IPS DF 6.9 (cell line): ENCODE data around the gene VAV1.
"Not testable (repeated sequence)": the region's sequence is repeated elsewhere in the genome, so short reads cannot be mapped to it uniquely, and the experiment has no call there.

ENCODE experiments used
- DNase-seq: peaks from one replicate; pipeline ENCODE4 v3.0.0-alpha.2; 2013; ENCODE audit warnings: low read depth, low spot score
- H3K27ac ChIP-seq: one replicate; pipeline ENCODE4 v1.5.1; 2013; ENCODE audit warnings: low read length, control low read depth
- H3K27me3 ChIP-seq: 2 replicates; pipeline ENCODE4 v1.6.1; 2013; ENCODE audit warnings: mild to moderate bottlenecking, low read length; ENCODE audit not compliant: control insufficient read depth, insufficient read depth
- H3K36me3 ChIP-seq: 2 replicates; pipeline ENCODE4 v1.6.1; 2013; ENCODE audit warnings: low read length; ENCODE audit not compliant: control insufficient read depth, insufficient read depth
- H3K4me1 ChIP-seq: 2 replicates; pipeline ENCODE4 v1.6.1; 2013; ENCODE audit warnings: low read length; ENCODE audit not compliant: control insufficient read depth, insufficient read depth
- H3K4me3 ChIP-seq: 2 replicates; pipeline ENCODE4 v1.5.1; 2013; ENCODE audit warnings: mild to moderate bottlenecking, low read length
- H3K9me3 ChIP-seq: 2 replicates; pipeline ENCODE4 v1.6.1; 2013; ENCODE audit warnings: low read length, inconsistent platforms; ENCODE audit not compliant: control insufficient read depth, insufficient read depth
- WGBS: extraction: QIAGEN DNeasy Blood & Tissue Kit; methylation state at CpG from one replicate; pipeline ENCODE4 v1.1.7; 2013; ENCODE audit warnings: mixed read lengths, missing lambda C conversion rate; ENCODE audit not compliant: insufficient read length, insufficient coverage; 5-methylcytosine and 5-hydroxymethylcytosine counted together

The VAV1 gene

DNA sequence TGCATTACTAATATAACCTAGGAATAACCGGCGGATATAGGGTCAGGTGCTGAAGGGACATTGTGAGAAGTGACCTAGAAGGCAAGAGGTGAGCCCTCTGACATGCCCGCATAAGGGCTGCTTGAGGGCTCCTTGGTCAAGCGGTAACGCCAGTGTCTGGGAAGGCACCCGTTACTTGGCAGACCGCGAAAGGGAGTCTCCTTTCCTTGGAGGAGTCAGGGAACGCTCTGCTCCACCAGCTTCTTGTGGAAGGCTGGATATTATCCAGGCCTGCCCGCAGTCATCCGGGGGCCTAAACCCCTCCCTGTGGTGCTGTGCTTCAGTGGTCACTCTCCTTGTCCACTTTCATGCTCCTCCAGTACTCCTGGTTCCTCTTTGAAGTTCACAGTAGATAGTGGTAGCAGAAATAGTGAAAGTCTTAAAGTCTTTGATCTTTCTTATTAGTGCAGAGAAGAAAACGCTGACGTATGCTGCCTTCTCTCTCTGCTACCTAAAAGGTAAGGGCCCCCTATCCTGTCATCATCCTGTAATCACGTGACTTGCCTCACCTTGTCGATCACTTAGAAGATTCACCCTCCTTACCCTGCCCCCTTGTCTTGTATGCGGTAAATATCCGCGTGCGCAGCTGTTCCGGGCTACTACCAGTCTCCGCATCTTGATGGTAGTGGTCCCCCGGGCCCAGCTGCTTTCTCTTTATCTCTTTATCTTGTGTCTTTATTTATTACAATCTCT, 96.8 kb downstream of the VAV1 start:
- not testable (repeated sequence) for H3K9me3 ChIP-seq, H3K36me3 ChIP-seq, H3K4me1 ChIP-seq, DNase-seq, H3K27ac ChIP-seq, H3K4me3 ChIP-seq, H3K27me3 ChIP-seq
- no CpG with 5 or more reads among the region's 22 CpGs for WGBS

DNA sequence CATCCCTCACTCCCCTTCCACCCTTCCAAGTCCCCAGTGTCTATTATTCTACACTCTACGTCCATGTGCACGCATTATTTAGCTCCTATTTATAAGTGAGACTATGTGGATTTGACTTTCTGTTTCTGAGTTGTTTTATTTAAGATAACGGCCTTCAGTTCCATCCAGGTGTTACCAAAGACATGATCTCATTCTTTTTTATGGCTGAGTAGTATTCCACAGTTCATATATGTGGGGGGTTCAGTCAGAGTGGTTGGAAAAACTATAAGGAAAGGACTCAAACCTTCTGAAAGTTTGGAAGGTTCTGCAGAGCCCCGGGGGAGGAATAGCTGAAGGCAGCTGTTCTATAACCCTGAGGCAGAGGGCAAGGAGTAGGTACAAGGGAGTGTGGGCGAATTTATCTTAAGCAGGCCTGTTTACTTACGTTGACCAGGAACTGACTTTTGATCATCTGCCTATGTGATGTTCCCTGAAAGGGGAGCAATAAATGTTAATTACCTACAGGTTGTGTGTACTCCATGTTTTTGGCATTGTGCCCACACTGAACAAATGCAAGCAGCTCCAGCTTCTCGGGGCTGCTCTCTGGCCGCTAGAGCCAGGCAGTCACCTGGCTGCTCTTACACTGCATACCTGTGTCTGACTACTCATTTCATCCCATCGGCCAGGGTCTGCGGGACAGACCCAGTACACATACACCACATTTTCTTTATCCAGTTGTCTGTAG, 101.4 kb downstream of the VAV1 start:
- WGBS: no CpG with 5 or more reads among the region's 10 CpGs
- H3K27me3 ChIP-seq: no peaks in the 10 kb centered on the region
- H3K4me1 ChIP-seq: no peaks in the 10 kb centered on the region
- no peak overlapping the region for H3K4me3 ChIP-seq
- H3K36me3 ChIP-seq: no peaks in the 10 kb centered on the region
- H3K27ac ChIP-seq: no peak overlapping the region
- DNase-seq: no peak
- no peaks in the 10 kb centered on the region; the same call in 1 of the 2 replicates for H3K9me3 ChIP-seq

DNA sequence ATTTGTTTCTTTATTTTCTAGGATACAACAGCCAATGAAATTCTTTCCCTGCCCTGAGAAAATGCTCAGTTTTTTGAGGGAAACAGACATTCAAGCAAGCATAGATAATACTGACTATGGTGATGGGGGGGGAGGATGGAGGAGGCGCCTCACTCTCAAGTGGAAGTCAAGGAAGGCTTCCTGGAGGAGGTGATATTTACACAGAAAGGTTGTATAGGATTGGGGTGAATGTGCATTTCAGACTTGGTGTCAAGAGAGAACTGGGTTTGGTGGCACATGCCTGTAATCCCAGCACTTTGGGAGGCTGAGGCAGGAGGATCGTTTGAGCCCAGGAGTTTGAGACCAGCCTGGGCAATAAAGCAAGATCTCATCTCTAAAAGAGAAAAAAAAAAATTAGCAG, 102.7 kb downstream of the VAV1 start:
- Histone ChIP-seq H3K27me3 (no peaks in the 10 kb centered on the region), H3K36me3 (no peaks in the 10 kb centered on the region), H3K9me3 (no peaks in the 10 kb centered on the region; the same call in 1 of the 2 replicates), H3K4me3 (no peak overlapping the region), H3K4me1 (no peaks in the 10 kb centered on the region), H3K27ac (no peak overlapping the region)
- WGBS: no CpG with 5 or more reads among the region's 2 CpGs
- DNase-seq: no peak

DNA sequence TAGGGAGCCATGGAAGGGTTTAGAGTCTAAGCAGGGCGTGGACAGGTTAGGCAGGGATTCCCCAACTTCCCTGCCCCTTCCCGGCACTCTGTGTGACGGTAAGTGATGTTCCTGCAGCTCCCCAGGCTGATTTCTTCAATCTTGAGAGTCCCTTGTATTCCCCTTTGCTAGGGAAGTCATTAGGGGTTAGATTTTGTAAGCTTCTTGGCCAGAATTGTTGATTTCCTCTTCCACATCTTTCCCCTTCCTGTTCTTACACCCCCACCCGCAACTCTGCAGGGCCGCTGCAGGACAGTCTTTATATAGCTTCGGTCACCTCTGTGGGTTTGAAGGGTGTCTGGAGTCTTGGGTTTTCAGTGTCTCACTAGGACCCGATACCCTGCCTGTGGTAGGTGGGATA, 104.2 kb downstream of the VAV1 start:
- Histone ChIP-seq H3K27ac (no peak overlapping the region), H3K4me3 (no peak overlapping the region), H3K9me3 (no peaks in the 10 kb centered on the region; the same call in 1 of the 2 replicates), H3K27me3 (no peaks in the 10 kb centered on the region), H3K36me3 (no peaks in the 10 kb centered on the region), H3K4me1 (no peaks in the 10 kb centered on the region)
- no CpG with 5 or more reads among the region's 7 CpGs for WGBS
- DNase-seq: no peak

DNA sequence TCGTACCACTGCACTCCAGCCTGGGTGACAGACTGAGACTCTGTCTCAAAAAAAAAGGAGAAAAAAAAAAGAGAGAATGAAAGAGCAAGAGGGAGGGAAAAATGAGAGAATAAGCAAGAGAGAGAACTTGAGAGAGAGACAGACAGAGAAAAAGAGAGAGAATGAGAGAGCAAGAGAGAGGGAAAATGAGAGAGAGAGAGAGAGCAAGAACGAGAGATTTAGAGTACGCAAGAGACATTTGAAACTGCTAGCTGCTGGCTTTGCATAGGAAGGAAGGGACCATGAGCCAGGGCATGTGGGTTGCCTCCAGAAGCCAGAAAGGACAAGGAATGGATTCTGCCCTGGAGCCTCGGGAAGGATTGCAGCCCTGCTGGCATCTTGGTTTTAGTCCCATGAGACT, 105.3 kb downstream of the VAV1 start:
- H3K27ac ChIP-seq: no peak overlapping the region
- H3K4me1 ChIP-seq: no peaks in the 10 kb centered on the region
- DNase-seq: no peak
- H3K36me3 ChIP-seq: no peaks in the 10 kb centered on the region
- WGBS: no CpG with 5 or more reads among the region's 4 CpGs
- no peaks in the 10 kb centered on the region for H3K27me3 ChIP-seq
- H3K9me3 ChIP-seq: no peaks in the 10 kb centered on the region; the same call in 1 of the 2 replicates
- no peak overlapping the region for H3K4me3 ChIP-seq

DNA sequence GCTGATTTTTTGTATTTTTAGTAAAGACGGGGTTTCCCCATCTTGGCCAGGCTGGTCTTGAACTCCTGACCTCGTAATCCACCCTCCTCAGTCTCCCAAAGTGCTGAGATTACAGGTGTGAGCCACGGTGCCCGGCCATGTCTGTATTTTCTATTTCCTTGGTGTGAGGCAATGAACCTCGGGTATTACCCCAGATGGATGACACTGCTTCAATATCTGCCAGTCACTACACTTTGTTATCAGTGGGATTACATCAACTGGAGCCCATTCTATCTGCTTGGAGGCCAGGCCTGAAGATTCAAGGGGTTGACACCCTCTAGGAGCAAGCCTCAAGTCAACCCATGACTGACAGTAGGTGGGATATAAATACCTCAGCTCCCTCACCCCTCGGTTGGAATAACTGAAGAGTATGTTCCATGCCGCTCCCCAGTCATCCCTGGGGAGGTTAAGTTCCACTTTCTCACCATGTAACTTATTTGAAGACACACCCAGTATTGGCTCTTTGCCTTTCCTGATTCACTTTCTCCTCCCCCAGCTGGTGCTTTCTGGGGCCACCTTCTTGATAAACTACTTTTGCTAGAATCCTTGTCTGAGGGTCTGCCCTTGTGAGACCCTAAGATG, 113.9 kb downstream of the VAV1 start:
- no peak for DNase-seq

DNA sequence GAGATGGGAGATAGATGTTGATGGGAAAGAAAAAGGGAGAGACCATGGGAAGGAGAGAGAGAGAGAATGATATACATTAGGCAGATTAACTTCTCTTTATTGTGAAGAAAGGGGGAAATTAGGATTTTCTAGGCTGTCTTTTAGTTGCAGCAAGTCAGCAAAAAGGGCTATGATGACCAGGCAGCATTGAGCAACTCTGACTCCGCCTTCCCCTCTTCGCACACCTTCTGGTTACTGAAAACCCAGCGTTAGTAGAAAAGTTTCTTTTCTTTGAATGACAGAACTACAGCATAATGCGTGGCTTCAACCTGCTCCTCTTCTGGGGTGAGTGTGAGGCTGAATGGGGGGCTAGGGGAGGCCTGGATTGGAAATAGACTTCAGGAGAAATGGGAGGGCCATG, 114.8 kb downstream of the VAV1 start, which contains the start of gene ADGRE1:
Gene ADGRE1, plus strand, starts transcription at position 264 of the 400 bp plus-strand sequence. Its CDS starts 30 bp downstream, at position 294.
- no peaks in the 10 kb centered on the region; the same call in 1 of the 2 replicates for H3K9me3 ChIP-seq
- no peaks in the 10 kb centered on the region for H3K27me3 ChIP-seq
- no peak for DNase-seq
- H3K4me3 ChIP-seq: no peak within 1 kb of the TSS
- H3K27ac ChIP-seq: no peak within 1 kb of the TSS
- no peaks in the 10 kb centered on the region for H3K36me3 ChIP-seq
- H3K4me1 ChIP-seq: no peaks in the 10 kb centered on the region
- no CpG with 5 or more reads among the region's 4 CpGs for WGBS

More for the DNA sequence above, 113.9 kb downstream of the VAV1 start:
- no peak overlapping the region for H3K4me3 ChIP-seq
- no peaks in the 10 kb centered on the region; the same call in 1 of the 2 replicates for H3K9me3 ChIP-seq
- H3K27ac ChIP-seq: no peak overlapping the region
- H3K4me1 ChIP-seq: no peaks in the 10 kb centered on the region
- H3K36me3 ChIP-seq: no peaks in the 10 kb centered on the region
- no peaks in the 10 kb centered on the region for H3K27me3 ChIP-seq
- WGBS: no CpG with 5 or more reads among the region's 7 CpGs

DNA sequence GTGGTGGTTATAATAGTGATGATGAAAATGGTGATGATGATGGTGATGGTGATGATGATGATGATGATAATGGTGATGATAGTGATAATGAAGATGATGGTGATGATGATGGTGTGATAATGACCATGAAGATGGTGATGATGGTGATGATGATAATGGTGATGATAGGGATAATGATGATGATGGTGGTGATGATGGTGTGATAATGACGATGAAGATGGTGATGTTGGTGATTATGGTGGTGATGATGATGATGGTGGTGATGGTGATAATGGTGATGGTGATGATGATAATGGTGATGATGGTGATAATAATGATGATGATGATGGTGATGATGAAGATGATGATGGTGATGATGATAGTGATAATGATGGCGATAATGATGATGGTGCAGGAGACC, 116.5 kb downstream of the VAV1 start:
- Histone ChIP-seq H3K9me3 (no peaks in the 10 kb centered on the region; the same call in 1 of the 2 replicates), H3K4me1 (no peaks in the 10 kb centered on the region), H3K36me3 (no peaks in the 10 kb centered on the region), H3K27ac (no peak overlapping the region), H3K27me3 (no peaks in the 10 kb centered on the region), H3K4me3 (no peak overlapping the region)
- no peak for DNase-seq
- 100% methylated on average over 1 of the region's 2 CpGs for WGBS

DNA sequence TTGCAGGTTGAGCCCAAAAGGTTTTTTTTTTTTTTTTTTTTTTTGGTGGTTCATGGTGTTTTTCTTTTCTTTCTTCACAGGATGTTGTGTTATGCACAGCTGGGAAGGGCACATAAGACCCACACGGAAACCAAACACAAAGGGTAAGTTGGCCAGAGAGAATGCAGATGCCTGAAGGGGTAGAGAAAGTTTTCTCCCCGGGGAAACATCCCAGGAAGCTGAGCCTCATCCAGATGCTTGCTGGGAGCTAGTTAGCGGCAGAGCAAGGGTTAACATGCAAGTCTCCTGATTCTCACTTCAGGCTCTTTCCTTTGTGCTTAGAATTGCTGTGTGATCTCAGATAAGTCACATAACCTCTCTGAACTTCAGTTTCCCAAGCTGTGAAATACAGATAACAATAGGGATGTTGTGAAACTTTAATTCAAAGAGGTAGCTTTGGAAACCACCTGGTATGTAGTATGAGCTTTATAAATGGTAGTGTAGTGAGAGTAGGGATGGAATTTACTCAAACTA, 117.9 kb downstream of the VAV1 start:
- Histone ChIP-seq H3K4me1 (no peaks in the 10 kb centered on the region), H3K4me3 (no peak overlapping the region), H3K27me3 (no peaks in the 10 kb centered on the region), H3K9me3 (peaks cover 5% of the 10 kb centered on the region; the same call in 1 of the 2 replicates), H3K36me3 (no peaks in the 10 kb centered on the region), H3K27ac (no peak overlapping the region)
- DNase-seq: no peak
- WGBS: no CpG with 5 or more reads among the region's 3 CpGs

DNA sequence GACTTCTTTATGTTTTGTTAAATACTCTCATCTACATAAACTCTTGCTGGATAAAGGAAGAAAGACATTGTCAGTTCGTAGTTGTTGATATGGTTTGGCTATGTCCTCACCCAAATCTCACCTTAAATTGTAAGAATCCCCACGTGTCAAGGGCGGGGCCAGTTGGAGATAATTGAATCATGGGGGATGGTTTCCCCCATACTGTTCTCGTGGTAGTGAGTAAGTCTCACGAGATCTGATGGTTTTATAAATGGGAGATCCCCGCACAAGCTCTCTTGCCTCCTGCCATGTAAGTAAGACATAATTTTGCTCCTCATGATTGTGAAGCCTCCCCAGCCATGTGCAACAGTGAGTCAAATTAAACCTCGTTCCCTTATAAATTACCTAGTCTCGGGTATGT, 118.4 kb downstream of the VAV1 start:
- no peak for DNase-seq
- Histone ChIP-seq H3K4me3 (no peak overlapping the region), H3K27me3 (no peaks in the 10 kb centered on the region), H3K9me3 (peaks cover 5% of the 10 kb centered on the region; the same call in 1 of the 2 replicates), H3K36me3 (no peaks in the 10 kb centered on the region), H3K4me1 (no peaks in the 10 kb centered on the region), H3K27ac (no peak overlapping the region)
- WGBS: no CpG with 5 or more reads among the region's 8 CpGs
